Hematopoietic multipotent progenitor cell treated with erythropoietin and hydrocortisone succinate and interleukin-3 and kit ligand, for 8 days (in vitro differentiated cells): ENCODE results near the gene CHRM2.

Experiments
- DNase-seq: peaks from one replicate; pipeline ENCODE4 v3.0.0-alpha.2; 2015

CHRM2 gene

GRCh38 chr7:137038706-137039105 is 170.3 kb downstream of the CHRM2 start:
- DNase-seq = no peak

DNA sequence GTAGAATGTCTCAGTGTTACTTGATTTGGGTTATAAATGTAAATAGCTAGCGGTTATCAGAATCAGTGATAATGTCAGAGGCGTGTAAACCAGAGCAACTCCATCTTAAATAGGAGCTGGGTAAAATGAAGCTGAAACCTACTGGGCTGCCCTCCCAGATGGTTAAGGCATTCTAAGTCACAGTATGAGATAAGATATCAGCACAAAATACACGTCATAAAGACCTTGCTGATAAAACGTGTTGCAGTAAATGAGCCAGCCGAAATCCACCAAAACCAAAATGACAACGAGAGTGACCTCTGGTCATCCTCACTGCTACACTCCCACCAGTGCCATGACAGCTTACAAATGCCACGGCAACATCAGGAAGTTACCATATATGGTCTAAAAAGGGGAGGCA is 172.3 kb downstream of the CHRM2 start:
- no peak for DNase-seq

GRCh38 chr7:137045573-137045972 is 177.1 kb downstream of the CHRM2 start:
- no peak for DNase-seq

- DNase-seq = no peak
Measured at GRCh38 chr7:137069249-137069963, 201.0 kb downstream of the CHRM2 start.
